GM23338 (cell line): ENCODE measurements around the gene NEIL1. TPM values are rescaled to one million over a fixed set of nuclear protein-coding genes. Genes with fewer than 3 reads are reported as not detected.

Source experiments
- ATAC-seq: fragments of 200-7000 bp; cut with Tn5 transposase; 3 replicates; pipeline ENCODE4 v1.9.1; 2020
- DNase-seq: peaks from one replicate; pipeline ENCODE4 v3.0.0-alpha.2; 2015; ENCODE audit warnings: low spot score
- H2AFZ ChIP-seq: fragments of 200-600 bp; sonication (generic); 2 replicates; pipeline ENCODE4 v1.8.0; 2016; ENCODE audit warnings: antibody characterized with exemption, mild to moderate bottlenecking, moderate library complexity
- H3F3A ChIP-seq: fragments of 200-600 bp; sonication (generic); replicated peaks from 2 replicates; pipeline ENCODE4 v1.8.0; 2017; ENCODE audit warnings: antibody characterized with exemption, mixed run types, low read depth
- H3K27ac ChIP-seq: fragments of 200-600 bp; sonication (generic); 2 replicates; pipeline ENCODE4 v1.6.1; 2016; ENCODE audit warnings: low read depth
- H3K27me3 ChIP-seq: fragments of 200-600 bp; sonication (generic); 2 replicates; pipeline ENCODE4 v1.8.0; 2016; ENCODE audit warnings: mild to moderate bottlenecking, mixed run types, moderate library complexity; ENCODE audit not compliant: insufficient read depth
- H3K36me3 ChIP-seq: fragments of 200-600 bp; sonication (generic); 2 replicates; pipeline ENCODE4 v1.8.0; 2016; ENCODE audit warnings: mild to moderate bottlenecking; ENCODE audit not compliant: insufficient read depth
- H3K4me1 ChIP-seq: fragments of 200-600 bp; sonication (generic); 2 replicates; pipeline ENCODE4 v1.8.0; 2016; ENCODE audit warnings: mild to moderate bottlenecking, moderate library complexity; ENCODE audit not compliant: insufficient read depth
- H3K4me2 ChIP-seq: fragments of 200-600 bp; sonication (generic); 2 replicates; pipeline ENCODE4 v1.7.1; 2017; ENCODE audit warnings: mixed run types
- H3K4me3 ChIP-seq: fragments of 200-600 bp; sonication (generic); 2 replicates; pipeline ENCODE4 v1.6.1; 2016; ENCODE audit warnings: mixed run types
- H3K79me2 ChIP-seq: fragments of 200-600 bp; sonication (generic); replicated peaks from 2 replicates; pipeline ENCODE4 v1.8.0; 2017; ENCODE audit warnings: mild to moderate bottlenecking; ENCODE audit not compliant: insufficient read depth
- H3K9me2 ChIP-seq: fragments of 200-600 bp; sonication (generic); 2 replicates; pipeline ENCODE4 v1.8.0; 2017; ENCODE audit not compliant: insufficient read depth
- H4K20me1 ChIP-seq: fragments of 200-600 bp; sonication (generic); replicated peaks from 2 replicates; pipeline ENCODE4 v1.8.0; 2017; ENCODE audit warnings: mild to moderate bottlenecking; ENCODE audit not compliant: insufficient read depth
- H3K27ac Mint-ChIP-seq: 2 replicates; pipeline ENCODE4 v1.8.0; 2020; ENCODE audit warnings: inconsistent platforms, mild to moderate bottlenecking, moderate library complexity, mixed read lengths
- H3K27me3 Mint-ChIP-seq: 3 replicates; pipeline ENCODE4 v1.8.0; 2022; ENCODE audit warnings: low read depth, mild to moderate bottlenecking, moderate library complexity, mixed read lengths, inconsistent platforms; ENCODE audit not compliant: insufficient read depth, poor library complexity
- H3K36me3 Mint-ChIP-seq: 3 replicates; pipeline ENCODE4 v1.8.0; 2021; ENCODE audit warnings: low read depth, mild to moderate bottlenecking, inconsistent platforms, moderate library complexity, mixed read lengths
- H3K4me1 Mint-ChIP-seq: 3 replicates; pipeline ENCODE4 v1.8.0; 2020; ENCODE audit warnings: mild to moderate bottlenecking, inconsistent platforms, mixed read lengths
- H3K4me3 Mint-ChIP-seq: 3 replicates; pipeline ENCODE4 v1.8.0; 2021; ENCODE audit warnings: moderate library complexity, mild to moderate bottlenecking, inconsistent platforms, mixed read lengths
- H3K9me3 Mint-ChIP-seq: 3 replicates; pipeline ENCODE4 v1.8.0; 2020; ENCODE audit warnings: moderate library complexity, mild to moderate bottlenecking, inconsistent platforms, mixed read lengths
- CREB1 ChIP-seq: fragments of 250-450 bp; sonication (Bioruptor Pico); IDR thresholded peaks from 2 replicates; pipeline ENCODE4 v1.5.0; 2020; ENCODE audit warnings: low read depth, mild to moderate bottlenecking, moderate library complexity
- CTCF ChIP-seq, 2 experiments: fragments of 200-600 bp in 1 of 2; sonication (generic) in 1 of 2; conservative IDR thresholded peaks; 2 replicates each; pipeline versions ENCODE4 v1.5.1 to v1.6.1; 2016 to 2017; ENCODE audit warnings: antibody characterized with exemption in 2 of 2, low read depth in 2 of 2, mild to moderate bottlenecking in 2 of 2, moderate library complexity in 1 of 2
- ETS1 ChIP-seq: IDR thresholded peaks from 2 replicates; pipeline ENCODE4 v1.6.1; 2016; ENCODE audit warnings: antibody characterized with exemption
- EZH2 ChIP-seq: fragments of 200-600 bp; sonication (generic); IDR thresholded peaks from one replicate; pipeline ENCODE4 v1.8.0; 2017; ENCODE audit warnings: antibody characterized with exemption, mild to moderate bottlenecking, low read depth; ENCODE audit not compliant: unreplicated experiment
- NANOG ChIP-seq: IDR thresholded peaks from 2 replicates; pipeline ENCODE4 v1.6.1; 2016; ENCODE audit warnings: antibody characterized with exemption, borderline replicate concordance
- POLR2AphosphoS5 ChIP-seq: IDR thresholded peaks from 2 replicates; pipeline ENCODE4 v1.6.1; 2016; ENCODE audit warnings: antibody characterized with exemption, low read depth
- STAT1 ChIP-seq: IDR thresholded peaks from one replicate; pipeline ENCODE4 v1.6.1; 2016; ENCODE audit warnings: antibody characterized with exemption; ENCODE audit not compliant: unreplicated experiment
- ZNF114 ChIP-seq: fragments of 250-450 bp; sonication (Bioruptor Pico); IDR thresholded peaks from 2 replicates; pipeline ENCODE4 v1.5.0; 2020; ENCODE audit warnings: mild to moderate bottlenecking, moderate library complexity
- ZNF462 ChIP-seq: fragments of 250-450 bp; sonication (Bioruptor Pico); IDR thresholded peaks from 2 replicates; pipeline ENCODE4 v1.5.0; 2020; ENCODE audit warnings: mild to moderate bottlenecking, moderate library complexity
- polyA plus RNA-seq: library from polyadenylated mRNA; unstranded; fragments of >200 nt; fragmentation: Nextera tagmentation; extraction: Ambion mirVana; gene quantifications from 2 replicates; pipeline ENCODE4 v1.2.1, GENCODE V29; 2016
- total RNA-seq: library from RNA; depleted of rRNA; stranded (reverse); fragments of >200 nt; shearing (Covaris generic); gene quantifications from 2 replicates; pipeline ENCODE4 v1.2.3, GENCODE V29; 2014

NEIL1 gene
- total and polyA plus RNA-seq, 2 experiments from 2014 or later, result 6.2 to 17.0 TPM

- H3K27ac Mint-ChIP-seq, result no peak overlapping the region
- H3K36me3 Mint-ChIP-seq, result peaks cover 27% of the 10 kb centered on the region
- ATAC-seq (no peak), DNase-seq (no peak)
- H3K4me1 ChIP-seq, result no peaks in the 10 kb centered on the region
- no peaks in the 10 kb centered on the region for H3K9me3 Mint-ChIP-seq
- no peak overlapping the region for H3K4me2 ChIP-seq
- no peaks in the 10 kb centered on the region for H3K79me2 ChIP-seq
- no peaks in the 10 kb centered on the region; the same call in 2 of the 3 replicates for H3K4me1 Mint-ChIP-seq
- H3F3A ChIP-seq, result no peaks in the 10 kb centered on the region
- no peak overlapping the region for H3K4me3 Mint-ChIP-seq
- H3K4me3 ChIP-seq, result no peak overlapping the region
- H3K27me3 ChIP-seq, result no peaks in the 10 kb centered on the region
- H4K20me1 ChIP-seq, result no peaks in the 10 kb centered on the region
- H3K36me3 ChIP-seq, result no peaks in the 10 kb centered on the region
- TF ChIP-seq NANOG (no peak), ZNF114 (no peak), POLR2AphosphoS5 (no peak), STAT1 (no peak)
- no peaks in the 10 kb centered on the region for H3K9me2 ChIP-seq
- no peak overlapping the region for H3K27ac ChIP-seq
- peaks cover 15% of the 10 kb centered on the region for H3K27me3 Mint-ChIP-seq
- no peak overlapping the region for H2AFZ ChIP-seq
These were observed 13.6 kb downstream of the NEIL1 start for GRCh38 chr15:75360391-75360790.

- H3K79me2 ChIP-seq, result no peaks in the 10 kb centered on the region
- no peaks in the 10 kb centered on the region for H3K27me3 ChIP-seq
- no peak overlapping the region for H3K4me3 ChIP-seq
- Mint-ChIP-seq H3K36me3 (peaks cover 31% of the 10 kb centered on the region), H3K4me1 (no peaks in the 10 kb centered on the region; the same call in 2 of the 3 replicates), H3K27ac (no peak overlapping the region), H3K27me3 (peaks cover 15% of the 10 kb centered on the region), H3K4me3 (no peak overlapping the region), H3K9me3 (no peaks in the 10 kb centered on the region)
- TF ChIP-seq CREB1 (CRISPR knock-in tag), result no peak
- TF ChIP-seq NANOG, result no peak
- TF ChIP-seq CTCF (conservative IDR thresholded peaks at IDR 0.05; ENCODE audit: low read depth in 2 of 2), result no peak
- no peak for TF ChIP-seq EZH2
- TF ChIP-seq ETS1, result no peak
- no peak for TF ChIP-seq ZNF462 (CRISPR knock-in tag)
- no peaks in the 10 kb centered on the region for H4K20me1 ChIP-seq
- no peaks in the 10 kb centered on the region for H3F3A ChIP-seq
- ATAC-seq (no peak), DNase-seq (no peak)
- H3K9me2 ChIP-seq, result no peaks in the 10 kb centered on the region
- no peak overlapping the region for H2AFZ ChIP-seq
- no peak overlapping the region for H3K27ac ChIP-seq
- no peaks in the 10 kb centered on the region for H3K36me3 ChIP-seq
- no peak overlapping the region for H3K4me2 ChIP-seq
- H3K4me1 ChIP-seq, result no peaks in the 10 kb centered on the region
These were observed 14.0 kb downstream of the NEIL1 start for GRCh38 chr15:75360856-75361255.
